Nephron progenitor cell (in vitro differentiated cells): ENCODE results near the gene UBA1.

Experiments
- DNase-seq: peaks from one replicate; pipeline ENCODE4 v3.0.0; 2021
- H3K27ac Mint-ChIP-seq: 2 replicates; pipeline ENCODE4 v1.8.0; 2021; ENCODE audit warnings: mild to moderate bottlenecking, moderate library complexity, mixed read lengths
- H3K27me3 Mint-ChIP-seq: 2 replicates; pipeline ENCODE4 v1.8.0; 2021; ENCODE audit warnings: mild to moderate bottlenecking, low read depth, mixed read lengths; ENCODE audit not compliant: poor library complexity
- H3K36me3 Mint-ChIP-seq: 2 replicates; pipeline ENCODE4 v1.8.0; 2021; ENCODE audit warnings: low read depth, mixed read lengths
- H3K4me1 Mint-ChIP-seq: 2 replicates; pipeline ENCODE4 v1.8.0; 2021; ENCODE audit warnings: mixed read lengths
- H3K4me3 Mint-ChIP-seq: 2 replicates; pipeline ENCODE4 v1.8.0; 2021; ENCODE audit warnings: mild to moderate bottlenecking, moderate library complexity, mixed read lengths
- H3K9me3 Mint-ChIP-seq: 2 replicates; pipeline ENCODE4 v1.8.0; 2021; ENCODE audit warnings: mild to moderate bottlenecking, moderate library complexity, mixed read lengths
- TF ChIP-seq, protein P1 (sequence below): fragments of 200-600 bp; sonication (generic); IDR thresholded peaks from 2 replicates; pipeline ENCODE4 v1.5.0; 2021; ENCODE audit warnings: antibody characterized with exemption

UBA1 gene

GRCh38 chrX:47215291-47215900 lies 21.8 kb downstream of the UBA1 start:
- DNase-seq, result no peak
- Mint-ChIP-seq H3K27me3 (no peaks in the 10 kb centered on the region), H3K36me3 (peaks cover 57% of the 10 kb centered on the region), H3K4me3 (no peak overlapping the region), H3K9me3 (no peaks in the 10 kb centered on the region), H3K27ac (peak overlapping the region; percentile 97), H3K4me1 (peaks cover 38% of the 10 kb centered on the region)
- TF ChIP-seq, protein P1, sequence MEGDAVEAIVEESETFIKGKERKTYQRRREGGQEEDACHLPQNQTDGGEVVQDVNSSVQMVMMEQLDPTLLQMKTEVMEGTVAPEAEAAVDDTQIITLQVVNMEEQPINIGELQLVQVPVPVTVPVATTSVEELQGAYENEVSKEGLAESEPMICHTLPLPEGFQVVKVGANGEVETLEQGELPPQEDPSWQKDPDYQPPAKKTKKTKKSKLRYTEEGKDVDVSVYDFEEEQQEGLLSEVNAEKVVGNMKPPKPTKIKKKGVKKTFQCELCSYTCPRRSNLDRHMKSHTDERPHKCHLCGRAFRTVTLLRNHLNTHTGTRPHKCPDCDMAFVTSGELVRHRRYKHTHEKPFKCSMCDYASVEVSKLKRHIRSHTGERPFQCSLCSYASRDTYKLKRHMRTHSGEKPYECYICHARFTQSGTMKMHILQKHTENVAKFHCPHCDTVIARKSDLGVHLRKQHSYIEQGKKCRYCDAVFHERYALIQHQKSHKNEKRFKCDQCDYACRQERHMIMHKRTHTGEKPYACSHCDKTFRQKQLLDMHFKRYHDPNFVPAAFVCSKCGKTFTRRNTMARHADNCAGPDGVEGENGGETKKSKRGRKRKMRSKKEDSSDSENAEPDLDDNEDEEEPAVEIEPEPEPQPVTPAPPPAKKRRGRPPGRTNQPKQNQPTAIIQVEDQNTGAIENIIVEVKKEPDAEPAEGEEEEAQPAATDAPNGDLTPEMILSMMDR, result no peak

- H3K4me1 Mint-ChIP-seq, result peaks cover 47% of the 10 kb centered on the region
- H3K4me3 Mint-ChIP-seq, result peak overlapping the region; percentile 95
Observed at GRCh38 chrX:47216393-47216925, 22.8 kb downstream of the UBA1 start.

DNA sequence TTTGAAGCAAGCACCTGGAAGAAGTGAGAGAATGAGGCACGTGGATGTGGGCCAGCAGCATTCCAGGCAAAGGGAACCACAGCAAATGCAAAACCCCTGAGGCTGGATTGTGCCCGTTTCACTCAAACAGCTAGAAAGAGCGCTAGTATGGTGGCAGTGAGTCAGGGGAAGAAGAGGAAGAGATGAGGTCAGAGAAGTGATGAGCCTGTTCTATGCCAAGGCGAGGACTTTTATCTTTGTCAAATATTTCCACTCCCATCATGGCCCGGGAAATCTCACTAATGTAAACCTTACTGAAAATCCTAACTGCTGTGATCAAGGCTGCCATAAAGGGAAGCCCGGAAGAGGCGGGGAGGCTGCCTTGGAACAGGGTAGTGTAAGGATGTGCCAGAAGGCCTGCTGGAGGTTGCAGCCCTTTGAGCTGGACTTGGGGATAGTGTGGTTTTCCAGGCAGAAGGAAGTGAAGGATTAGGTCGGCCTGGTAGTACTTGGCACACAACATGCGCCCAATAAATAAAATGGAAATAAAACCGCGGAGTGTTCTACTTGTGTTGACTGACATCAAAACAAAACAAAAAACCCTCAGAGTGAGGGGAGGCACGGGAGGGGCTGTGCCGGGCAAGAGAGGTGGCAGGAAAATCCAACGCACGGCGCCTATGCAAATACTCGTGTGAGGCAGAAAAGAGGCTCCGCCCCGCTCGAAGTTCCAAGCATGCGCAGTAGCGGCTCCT lies 23.7 kb downstream of the UBA1 start:
- Mint-ChIP-seq H3K36me3 (peaks cover 43% of the 10 kb centered on the region), H3K4me1 (peaks cover 52% of the 10 kb centered on the region), H3K9me3 (no peaks in the 10 kb centered on the region), H3K27me3 (no peaks in the 10 kb centered on the region), H3K4me3 (peak overlapping the region; percentile 95), H3K27ac (peak overlapping the region; percentile 97)
- TF ChIP-seq, protein P1, result no peak
- no peak for DNase-seq

More at GRCh38 chrX:47216393-47216925, 22.8 kb downstream of the UBA1 start:
- no peaks in the 10 kb centered on the region for H3K9me3 Mint-ChIP-seq
- no peaks in the 10 kb centered on the region for H3K27me3 Mint-ChIP-seq
- H3K36me3 Mint-ChIP-seq, result peaks cover 47% of the 10 kb centered on the region
- H3K27ac Mint-ChIP-seq, result peak overlapping the region; percentile 97
- TF ChIP-seq, protein P1, result no peak
- DNase-seq, result no peak

DNA sequence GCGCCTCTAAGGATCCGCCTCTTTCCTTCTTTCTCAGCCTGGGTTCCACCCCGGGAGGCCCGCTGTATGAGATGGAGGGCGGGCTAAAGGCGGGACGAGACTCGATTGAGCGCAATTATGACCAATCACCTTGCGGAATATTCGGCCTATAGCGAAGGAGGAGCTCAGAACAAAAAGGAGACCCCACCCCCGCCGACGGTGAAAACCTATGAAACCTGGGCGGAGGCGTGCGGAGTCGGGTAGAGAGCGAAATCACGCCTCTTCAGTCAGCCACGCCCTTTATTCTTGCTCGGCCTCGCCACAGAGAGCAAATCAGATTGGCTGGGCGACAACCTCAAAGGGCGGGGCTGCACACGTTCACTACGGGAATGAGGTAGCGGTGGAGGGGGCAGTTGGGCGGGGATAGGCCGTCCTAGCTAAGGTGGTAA lies 24.2 kb downstream of the UBA1 start:
- Mint-ChIP-seq H3K27me3 (no peaks in the 10 kb centered on the region), H3K36me3 (peaks cover 43% of the 10 kb centered on the region), H3K9me3 (no peaks in the 10 kb centered on the region), H3K27ac (peak overlapping the region; percentile 100), H3K4me3 (peak overlapping the region; percentile 95), H3K4me1 (peaks cover 54% of the 10 kb centered on the region)
- TF ChIP-seq, protein P1, result no peak
- DNase-seq, result peak; percentile 99

GRCh38 chrX:47218280-47218919 lies 24.8 kb downstream of the UBA1 start, which contains the start of gene CDK16:
CDK16 (plus strand) TSS chrX:47218681; CDS start chrX:47223558, 4,877 bp downstream.
- DNase-seq, result peak; percentile 80
- H3K27me3 Mint-ChIP-seq, result no peaks in the 10 kb centered on the region
- H3K4me1 Mint-ChIP-seq, result peaks cover 54% of the 10 kb centered on the region
- H3K9me3 Mint-ChIP-seq, result no peaks in the 10 kb centered on the region
- H3K36me3 Mint-ChIP-seq, result peaks cover 41% of the 10 kb centered on the region
- H3K4me3 Mint-ChIP-seq, result peak within 1 kb of the TSS; percentile 95
- peak within 1 kb of the TSS; percentile 100 for H3K27ac Mint-ChIP-seq
- TF ChIP-seq, protein P1, result no peak
